ENCODE measurements around the gene IGFBPL1.
"Not testable (repeated sequence)": the region's sequence is repeated elsewhere in the genome, so short reads cannot be mapped to it uniquely, and the experiment has no call there.

The IGFBPL1 gene, protein sequence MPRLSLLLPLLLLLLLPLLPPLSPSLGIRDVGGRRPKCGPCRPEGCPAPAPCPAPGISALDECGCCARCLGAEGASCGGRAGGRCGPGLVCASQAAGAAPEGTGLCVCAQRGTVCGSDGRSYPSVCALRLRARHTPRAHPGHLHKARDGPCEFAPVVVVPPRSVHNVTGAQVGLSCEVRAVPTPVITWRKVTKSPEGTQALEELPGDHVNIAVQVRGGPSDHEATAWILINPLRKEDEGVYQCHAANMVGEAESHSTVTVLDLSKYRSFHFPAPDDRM

DNA sequence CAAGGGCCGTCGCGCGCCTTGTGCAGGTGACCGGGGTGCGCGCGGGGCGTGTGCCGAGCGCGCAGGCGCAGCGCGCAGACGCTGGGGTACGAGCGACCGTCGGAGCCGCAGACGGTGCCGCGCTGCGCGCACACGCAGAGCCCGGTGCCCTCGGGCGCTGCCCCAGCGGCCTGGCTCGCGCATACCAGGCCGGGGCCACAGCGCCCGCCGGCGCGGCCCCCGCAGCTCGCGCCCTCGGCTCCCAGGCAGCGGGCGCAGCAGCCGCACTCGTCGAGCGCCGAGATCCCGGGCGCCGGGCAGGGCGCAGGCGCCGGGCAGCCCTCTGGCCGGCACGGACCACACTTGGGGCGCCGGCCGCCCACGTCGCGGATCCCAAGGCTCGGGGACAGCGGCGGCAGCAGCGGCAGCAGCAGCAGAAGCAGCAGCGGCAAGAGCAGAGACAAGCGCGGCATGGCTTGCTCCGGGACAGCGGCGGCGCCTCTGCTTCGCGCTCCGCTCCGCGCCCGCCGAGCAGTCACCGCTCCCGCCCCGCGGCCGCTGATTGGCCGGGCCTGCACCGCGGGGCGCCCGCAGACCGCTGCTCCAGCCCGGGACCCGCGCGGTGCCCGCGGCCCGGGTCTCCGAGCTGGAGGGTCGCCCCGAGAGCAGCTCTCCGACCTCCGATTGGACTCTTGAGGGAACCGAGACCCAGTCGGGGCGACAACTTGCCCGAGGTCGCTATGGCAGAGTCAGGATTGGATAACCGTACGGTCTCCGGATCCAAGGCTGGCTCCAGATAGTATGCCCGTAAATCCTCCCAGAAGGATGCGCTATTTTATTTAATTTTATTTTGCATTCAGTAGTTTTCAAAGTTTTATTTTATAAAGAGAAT, at the start of gene IGFBPL1:
IGFBPL1 (minus strand) TSS at position 482 of the 871 bp plus-strand sequence; CDS start at position 452, 30 bp downstream.
- DNase-seq, result no peak

DNA sequence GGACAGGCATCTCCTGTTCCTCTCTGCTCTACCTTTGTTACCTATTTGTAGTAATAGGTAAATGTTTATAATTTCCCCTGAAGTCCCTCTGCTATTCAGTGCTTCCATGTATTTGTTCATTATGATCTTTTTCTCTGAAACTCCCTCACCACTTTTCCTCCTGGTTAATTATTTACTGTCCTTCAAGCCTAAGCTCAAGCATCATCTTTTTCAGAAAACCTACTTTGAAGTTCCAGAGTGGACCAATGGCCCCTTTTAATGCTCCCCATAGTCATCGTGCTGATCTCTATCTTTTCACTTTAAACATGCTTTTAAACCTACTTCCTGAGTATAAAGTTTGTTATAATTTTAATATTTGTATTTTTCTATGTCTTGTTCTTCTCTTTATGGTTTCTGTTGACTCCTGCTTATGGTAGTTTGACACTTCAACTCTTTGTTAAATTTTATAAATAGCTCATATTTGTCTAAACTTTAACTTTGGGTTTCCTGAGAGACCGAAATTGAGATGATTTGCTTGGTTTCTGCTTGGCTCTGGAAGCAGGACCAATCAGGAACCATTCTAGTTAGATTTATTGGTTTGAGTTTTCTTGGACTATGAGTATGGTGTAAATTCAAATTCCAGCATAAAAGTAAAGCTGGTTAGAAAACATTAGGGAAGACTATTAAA, 48.5 kb upstream of the IGFBPL1 start:
- not testable (repeated sequence) for DNase-seq

DNA sequence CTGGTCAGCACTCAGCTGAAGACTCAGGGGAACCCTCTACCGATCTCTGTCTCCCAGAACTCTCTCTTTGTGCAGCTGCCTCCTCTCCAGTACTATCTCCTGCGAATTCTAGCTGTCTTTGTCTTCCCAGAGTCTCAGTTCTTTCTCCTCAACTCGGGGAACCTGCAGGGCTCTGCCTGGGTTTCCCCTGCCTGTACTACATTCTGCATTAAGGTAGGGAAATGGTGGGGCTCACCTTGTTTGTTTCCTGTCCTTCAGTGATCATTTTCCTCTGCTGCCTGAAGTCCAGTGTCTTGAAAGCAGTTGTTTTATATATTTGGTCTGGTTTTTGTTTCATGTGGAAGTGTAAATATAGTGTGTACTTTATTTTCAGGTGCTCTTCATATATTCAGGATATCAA, 43.1 kb upstream of the IGFBPL1 start:
- DNase-seq, result no peak

DNA sequence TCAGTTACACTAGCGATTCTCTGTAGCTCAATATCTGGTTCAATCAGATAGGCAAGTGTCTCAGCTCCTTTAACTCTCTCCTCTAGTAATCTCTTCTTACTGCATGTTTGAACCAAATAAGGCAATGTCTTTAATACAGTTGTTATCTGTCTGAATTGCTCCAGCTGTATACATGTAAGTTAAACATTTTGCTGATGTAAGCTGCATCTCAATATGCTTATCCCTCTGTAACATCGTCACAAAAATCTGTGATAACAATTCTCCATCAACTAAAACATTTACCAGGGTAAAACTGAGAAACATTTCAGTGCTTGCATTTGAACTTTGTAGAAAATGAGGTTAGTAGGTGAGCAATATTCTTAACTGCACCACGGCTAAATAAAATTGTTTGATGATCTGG, 29.6 kb upstream of the IGFBPL1 start:
- no peak for DNase-seq

DNA sequence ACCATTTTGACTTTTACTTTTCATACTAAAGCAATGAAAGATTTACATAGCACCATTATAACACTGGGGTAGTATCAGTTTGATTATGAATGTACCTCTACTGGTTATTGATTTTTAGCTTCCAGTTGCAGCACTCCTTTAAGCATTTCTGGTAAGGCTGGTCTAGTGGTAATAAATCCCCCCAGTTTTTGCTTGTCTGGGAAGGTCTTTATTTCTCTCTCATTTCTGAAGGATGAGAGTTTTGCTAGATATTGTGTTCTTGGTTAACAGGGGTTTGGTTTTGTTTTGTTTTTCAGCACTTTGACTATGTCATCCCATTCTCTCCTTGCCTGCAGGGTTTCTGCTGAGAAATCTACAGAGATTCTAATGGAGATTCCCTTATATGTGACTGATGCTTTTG, 26.9 kb upstream of the IGFBPL1 start:
- DNase-seq, result no peak

DNA sequence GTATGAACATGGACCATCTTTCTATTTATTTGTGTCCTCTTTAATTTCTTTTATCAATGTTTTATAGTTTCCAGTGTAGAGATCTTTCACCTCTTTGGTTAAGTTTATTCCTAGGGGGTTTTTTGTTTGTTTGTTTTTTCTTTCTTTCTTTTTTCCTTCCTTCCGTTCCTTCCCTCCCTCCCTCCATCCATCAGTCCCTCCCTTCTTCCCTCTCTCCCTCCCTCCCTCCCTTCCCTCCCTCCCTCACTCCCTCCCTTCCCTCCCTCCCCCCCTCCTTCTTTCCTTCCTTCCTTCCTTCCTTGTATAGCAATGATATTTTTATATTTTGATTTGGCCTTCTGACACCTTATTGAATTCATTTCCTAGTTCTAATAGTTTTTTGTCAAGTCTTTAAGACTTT, 23.4 kb upstream of the IGFBPL1 start:
- no peak for DNase-seq

DNA sequence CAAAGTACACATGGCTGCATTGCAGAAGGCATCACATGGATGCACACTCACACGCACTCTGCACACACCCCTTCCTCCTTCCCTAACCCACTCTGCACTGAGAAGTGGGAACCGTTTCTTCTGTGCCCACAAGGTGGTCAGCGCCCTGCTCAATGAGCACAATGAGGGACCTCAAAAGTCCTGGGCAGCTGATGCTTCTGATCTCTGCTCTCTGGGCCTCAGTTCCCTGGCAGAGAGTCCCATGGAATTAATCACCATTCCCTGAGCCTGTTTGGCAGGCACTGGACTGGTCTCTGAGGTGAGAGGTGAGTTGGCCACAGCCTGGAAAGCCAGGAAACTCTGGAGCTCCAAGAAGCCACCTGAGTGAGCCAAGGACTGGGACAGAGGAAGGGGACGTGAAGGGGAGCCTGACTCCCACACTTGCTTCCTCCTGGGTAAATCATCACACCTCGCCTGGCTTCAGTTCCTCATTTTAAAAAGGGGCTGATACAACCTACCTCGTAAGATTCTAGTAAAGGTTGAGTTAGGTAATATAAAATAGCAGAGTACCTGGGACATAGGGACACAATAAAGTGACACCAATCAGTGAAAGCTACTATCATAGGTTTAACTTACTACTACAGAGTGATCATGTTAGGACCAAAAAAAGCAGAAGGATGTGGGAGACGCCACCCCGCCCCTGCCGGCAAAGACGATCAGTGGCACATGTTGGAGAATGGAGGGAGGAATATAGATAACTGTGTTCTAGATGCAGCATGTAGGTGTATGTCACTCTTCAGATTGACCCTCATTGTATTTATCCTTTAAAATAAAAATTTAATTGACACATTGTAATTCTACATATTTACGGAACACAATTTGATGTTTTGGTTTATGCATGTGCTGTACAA, 21.1 kb upstream of the IGFBPL1 start:
- DNase-seq, result no peak

DNA sequence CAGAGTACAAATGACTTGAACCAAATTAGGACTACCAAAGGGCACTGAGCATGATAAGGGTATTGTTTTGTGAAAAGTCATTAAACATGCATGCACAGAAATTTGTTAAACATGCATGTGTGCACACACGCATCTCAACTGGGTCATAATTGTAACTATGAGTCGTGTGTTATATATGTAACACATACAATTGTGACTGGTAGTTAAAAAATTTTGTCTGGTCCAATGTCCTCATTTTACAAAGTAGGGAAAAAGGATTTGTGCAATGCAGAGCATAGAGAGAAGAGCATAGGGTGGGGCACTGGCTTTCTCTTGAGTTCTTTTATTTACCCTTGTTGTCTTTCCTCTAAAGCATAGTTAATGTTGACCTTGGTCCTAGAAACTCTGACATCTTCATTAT, 19.3 kb upstream of the IGFBPL1 start:
- DNase-seq, result no peak

DNA sequence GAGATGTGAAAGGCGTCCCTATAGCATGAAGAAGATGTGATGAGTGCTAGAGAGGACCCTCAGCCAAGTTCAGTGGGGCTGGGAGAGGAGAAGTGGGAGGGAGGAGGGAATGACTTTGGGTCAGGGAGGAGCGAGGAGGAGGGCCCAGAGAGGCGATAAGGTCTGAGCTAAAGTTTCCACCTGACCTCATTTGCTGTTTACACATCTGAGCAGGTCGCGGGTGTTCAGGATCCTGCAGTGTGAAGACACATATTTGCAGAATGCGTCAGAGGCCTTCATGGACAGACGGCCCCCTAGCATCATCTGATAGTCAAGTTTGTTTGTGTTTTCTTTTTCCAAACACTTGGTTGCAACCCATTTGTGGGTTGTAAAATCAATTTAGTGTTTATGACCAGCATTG, 18.9 kb upstream of the IGFBPL1 start:
- no peak for DNase-seq

DNA sequence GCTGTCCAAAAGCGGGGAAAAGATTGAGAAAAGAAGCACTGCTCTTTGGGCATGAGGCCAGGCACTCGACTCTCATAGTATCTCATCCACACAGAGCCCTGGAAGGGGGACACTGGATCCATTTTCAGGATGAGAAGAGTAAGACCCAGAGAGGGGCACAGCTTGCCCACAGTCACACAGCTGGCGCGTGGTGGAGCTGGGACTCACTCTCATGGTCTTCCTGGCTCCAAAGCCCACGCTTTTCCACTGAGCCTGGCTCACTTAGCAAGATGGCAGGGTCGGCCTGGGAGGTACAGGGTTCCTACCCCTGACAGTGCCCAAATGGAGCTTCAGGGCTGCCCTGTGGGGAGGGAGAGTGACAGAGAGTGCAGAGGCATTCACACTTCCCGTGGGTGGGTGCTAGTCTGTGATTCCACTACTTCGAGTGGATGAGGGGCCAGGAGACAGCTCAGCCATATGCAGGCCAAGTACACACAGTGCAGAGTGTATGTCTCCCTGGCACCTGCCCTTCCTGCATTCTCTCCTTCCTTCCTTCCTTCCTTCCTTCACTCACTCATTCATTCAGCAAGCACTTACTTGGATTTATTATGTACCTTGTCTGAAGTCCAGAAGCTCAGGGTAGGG, 18.3 kb upstream of the IGFBPL1 start:
- no peak for DNase-seq

DNA sequence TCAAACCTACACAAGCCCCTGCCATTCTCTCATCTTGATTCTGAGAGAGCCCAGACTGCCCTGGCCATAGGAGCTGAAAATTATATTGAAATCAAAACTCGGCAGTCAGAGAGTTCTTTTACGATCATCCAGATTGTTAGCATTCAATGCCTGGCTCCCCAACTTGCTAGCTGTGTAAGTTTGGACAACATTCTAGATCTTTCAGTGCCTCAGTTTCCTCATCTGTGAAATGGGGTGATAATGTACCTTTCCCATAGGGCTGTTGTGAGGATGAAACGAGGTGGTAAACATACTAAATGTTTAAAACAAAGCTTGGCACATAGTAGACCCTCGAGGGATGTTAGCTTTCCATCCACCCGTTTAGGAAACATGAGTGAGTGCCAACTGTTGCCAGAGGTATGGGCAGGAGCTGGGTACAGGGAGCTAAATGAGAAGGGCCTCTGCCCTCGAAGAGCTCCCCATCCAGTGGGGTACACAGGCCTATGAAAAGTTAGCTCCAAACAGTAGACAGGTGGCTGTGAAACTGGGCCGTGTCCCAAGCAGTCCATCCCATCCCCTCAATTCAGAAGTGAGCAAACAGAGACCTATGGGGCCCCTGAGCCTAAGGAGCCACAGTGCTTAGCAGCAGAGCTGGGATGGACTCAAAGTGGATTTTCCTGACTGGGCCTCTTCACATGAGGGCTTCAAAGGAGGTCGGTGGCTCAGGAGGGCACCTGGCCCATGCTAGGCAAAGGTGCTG, 17.3 kb upstream of the IGFBPL1 start:
- no peak for DNase-seq

DNA sequence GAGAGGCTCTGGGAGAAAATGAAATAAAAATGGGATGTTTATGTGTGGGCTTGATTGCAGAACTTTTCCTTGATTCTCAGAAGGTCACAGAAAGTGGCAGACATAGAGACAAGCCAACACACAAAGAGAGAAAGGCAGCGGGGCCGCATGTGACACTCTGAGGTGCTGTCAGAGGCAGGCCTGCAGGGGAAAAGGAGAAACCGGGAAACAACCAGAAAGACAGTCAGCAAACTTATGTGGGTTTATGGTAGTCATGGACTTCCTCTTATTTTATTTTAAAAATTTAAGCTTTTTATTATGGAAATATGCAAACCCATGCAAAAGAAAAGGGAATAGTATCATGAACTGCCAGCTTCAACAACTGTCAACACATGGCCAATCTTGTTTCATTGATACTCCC, 16.3 kb upstream of the IGFBPL1 start:
- peak; percentile 70 for DNase-seq

DNA sequence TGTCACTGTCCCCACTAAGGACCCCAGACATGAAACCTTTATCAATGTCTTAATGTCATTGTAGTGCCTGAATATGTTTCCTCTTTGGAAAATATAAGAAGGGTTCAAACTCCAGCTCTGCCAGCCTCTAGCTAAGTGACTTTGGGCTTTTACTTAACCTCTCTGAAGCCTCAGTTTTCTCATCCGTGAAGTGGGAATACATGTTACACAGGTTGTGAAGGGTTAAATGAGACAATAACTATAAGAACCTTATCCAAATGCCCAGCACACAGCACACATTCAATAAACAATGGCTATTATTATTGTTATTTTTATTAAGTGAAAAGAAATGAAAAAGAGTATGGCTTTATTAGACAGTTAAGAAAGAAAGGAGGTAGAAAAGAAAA, 15.7 kb upstream of the IGFBPL1 start:
- no peak for DNase-seq

DNA sequence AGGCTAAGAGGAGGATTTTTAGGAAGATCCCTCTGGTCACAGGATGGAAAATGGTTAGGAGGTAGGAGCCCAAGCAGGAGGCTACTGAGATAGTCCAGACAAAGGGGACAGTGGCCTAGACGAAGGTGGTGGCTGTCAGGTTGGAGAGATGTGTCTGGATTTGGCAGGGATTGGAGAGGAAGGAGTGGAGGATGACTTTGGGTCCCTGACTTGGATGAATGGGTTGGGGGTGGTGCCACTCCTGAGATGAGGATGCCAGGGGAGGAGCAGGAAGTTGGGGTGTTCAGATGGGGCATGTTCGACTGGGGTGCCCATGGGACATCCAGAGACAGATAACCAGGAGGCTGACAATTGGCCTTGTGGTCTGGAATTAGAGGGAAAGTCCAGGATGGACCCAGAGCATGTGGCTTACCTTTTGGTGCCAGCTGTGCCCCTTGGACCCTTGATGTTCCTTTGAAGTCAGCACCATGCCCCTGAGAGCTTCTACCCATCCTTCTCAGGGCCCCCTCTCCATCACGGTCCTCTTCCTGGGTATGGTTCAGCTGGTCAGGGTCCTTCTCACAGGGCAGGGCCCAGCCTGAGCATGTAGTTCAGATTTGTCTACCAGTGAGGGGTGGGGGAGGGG, 15.1 kb upstream of the IGFBPL1 start:
- DNase-seq, result no peak

DNA sequence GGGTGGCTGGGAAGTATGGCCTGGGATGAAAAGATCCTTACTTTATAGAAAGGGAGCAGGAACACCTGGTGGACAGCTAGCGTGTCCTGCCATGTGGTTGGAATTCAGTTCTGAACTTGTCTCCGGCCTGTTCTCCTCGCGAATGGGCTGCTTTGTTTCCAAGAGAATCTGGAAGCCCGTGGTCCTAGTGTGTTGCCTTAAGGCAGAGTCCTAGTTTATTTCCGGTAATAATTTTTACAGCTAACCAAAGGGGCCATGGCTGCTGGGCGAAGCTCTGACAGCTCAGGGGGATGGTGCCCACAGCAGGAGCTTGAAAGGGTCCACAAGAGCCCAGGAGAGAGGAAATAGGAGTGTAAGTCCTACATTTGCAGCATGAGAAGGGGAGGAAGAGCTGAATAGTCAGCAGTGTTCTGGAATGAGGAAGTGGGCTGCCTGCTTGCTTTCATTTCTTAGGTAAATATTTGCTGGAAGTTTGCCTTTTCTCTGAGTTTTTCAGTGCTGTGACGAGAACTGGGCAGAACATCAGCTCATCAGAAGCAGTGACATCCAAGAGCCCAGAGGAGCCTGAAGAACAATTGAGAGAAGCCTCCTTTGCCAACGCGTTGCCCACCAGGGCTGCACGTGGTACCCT, 13.1 kb upstream of the IGFBPL1 start:
- peak; percentile 20 for DNase-seq

DNA sequence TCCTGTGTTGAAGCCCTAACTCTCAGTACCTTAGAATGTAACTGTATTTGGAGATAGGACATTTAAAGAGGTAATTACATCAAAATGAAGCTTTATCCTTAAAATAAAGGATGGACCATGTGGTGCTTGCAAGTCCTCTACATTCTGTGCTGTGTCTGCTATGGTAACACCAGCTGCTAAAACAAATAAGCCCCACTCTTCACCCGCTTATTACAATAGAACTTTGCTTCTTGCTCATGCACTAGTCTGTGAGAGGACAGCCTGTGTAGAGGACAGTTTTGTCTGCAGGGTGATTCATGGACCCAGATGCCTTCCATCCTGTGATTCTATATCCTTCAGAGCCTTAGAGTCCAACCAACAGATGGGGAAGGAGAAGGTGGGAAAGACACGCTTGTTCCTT, 12.5 kb upstream of the IGFBPL1 start:
- DNase-seq, result no peak

DNA sequence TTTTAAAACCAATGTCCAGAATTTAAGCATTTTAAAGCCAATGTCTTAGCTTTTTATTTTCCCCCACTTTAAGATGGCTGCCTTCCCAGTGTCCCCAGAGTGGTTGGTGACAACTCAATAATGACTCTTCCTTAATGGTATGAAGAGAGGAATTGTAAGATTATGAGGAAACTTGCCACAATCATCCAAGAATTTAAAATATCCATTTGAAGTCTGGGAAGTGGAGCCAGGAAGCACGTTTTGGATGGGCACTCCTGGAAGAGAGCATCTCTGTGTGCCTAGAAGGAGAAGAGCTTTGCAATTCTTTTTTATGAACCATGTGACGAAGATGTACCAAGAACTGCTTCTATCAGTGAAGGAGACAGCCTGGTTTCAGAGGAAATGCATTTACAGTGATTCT, 11.3 kb upstream of the IGFBPL1 start:
- no peak for DNase-seq

DNA sequence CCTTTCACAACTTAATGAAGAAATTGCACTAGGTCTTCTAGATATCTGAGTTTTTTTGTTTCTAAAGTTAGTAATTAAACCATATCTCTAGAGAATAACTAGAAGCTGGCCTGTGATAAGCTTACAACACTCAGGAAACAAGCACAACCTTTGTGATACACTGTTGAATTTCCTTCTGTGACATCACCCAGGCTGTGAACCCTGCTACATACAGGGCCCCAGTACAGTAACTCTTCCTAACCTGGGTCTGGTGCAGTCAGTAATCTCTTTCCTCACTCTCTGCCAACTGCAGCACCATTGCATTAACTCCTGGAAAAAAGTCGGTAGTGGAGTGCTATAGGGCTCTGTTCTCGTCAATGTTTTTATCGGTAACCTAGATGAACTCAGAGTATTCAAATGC, 10.6 kb upstream of the IGFBPL1 start:
- no peak for DNase-seq

DNA sequence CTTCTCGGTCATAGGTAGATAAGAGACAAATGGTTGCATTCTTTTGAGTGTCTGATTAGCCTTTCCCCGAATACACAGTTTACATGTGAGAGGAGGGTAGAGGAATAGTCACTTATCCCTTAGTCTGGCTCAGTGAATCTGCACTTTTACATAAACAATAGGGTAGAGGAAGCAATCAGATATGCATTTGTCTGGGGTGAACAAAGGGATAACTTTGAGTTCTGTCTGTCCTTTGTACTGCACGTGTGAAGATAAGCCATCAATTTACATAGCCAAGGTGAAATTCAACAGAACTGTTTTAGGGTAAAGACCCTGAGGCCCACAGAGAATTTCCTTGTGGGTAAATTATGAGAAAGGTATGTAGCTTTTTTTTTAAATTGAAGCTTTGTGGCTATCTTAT, 10.1 kb upstream of the IGFBPL1 start:
- no peak for DNase-seq

DNA sequence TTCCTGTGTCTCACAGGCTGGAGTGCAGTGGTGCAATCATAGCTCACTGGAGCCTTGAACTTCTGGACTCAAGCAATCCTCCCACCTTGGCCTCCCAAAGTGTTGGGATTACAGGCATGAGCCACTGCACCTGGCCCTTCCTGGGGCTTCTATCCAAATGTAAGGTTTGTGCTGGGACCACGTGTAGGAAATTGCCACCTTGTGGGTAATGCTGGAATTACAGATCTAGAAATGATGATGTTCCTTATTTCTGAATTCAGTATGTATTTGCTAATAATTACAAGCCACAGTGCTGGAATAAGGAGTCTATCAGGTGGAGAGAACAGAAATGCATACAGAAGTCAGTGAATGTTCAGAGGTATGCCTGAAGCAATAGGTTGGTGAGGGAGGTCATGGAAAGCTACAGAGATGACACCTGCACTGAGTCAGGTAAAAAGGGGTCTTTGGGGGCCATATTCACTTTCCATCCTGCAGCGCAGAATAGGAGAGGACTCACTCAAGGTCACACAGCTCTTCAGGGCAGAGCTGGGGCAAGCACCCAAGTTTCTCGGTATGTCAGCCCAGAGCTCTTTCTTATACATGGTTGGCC, 8.8 kb upstream of the IGFBPL1 start:
- peak; percentile 47 for DNase-seq

Measured in inflammatory macrophage treated with lipopolysaccharide for 4 hours (primary cell).